ENCODE results near the gene ARID3A. TPM values are rescaled to one million over a fixed set of nuclear protein-coding genes. Genes with fewer than 3 reads are reported as not detected.

The ARID3A gene
- total and polyA plus RNA-seq, 2 of the 13 experiments (the other 11 are each of a cell fraction or from before 2014, with no cell fraction given): 71.3 to 77.9 TPM

- TF ChIP-seq GATAD1 (CRISPR knock-in tag; IDR thresholded peaks at IDR 0.05): no peak
- peak; percentile 36; the same call in 1 of the 2 replicates for TF ChIP-seq ZNF800 (CRISPR knock-in tag; IDR thresholded peaks at IDR 0.05)
- TF ChIP-seq, protein P1, sequence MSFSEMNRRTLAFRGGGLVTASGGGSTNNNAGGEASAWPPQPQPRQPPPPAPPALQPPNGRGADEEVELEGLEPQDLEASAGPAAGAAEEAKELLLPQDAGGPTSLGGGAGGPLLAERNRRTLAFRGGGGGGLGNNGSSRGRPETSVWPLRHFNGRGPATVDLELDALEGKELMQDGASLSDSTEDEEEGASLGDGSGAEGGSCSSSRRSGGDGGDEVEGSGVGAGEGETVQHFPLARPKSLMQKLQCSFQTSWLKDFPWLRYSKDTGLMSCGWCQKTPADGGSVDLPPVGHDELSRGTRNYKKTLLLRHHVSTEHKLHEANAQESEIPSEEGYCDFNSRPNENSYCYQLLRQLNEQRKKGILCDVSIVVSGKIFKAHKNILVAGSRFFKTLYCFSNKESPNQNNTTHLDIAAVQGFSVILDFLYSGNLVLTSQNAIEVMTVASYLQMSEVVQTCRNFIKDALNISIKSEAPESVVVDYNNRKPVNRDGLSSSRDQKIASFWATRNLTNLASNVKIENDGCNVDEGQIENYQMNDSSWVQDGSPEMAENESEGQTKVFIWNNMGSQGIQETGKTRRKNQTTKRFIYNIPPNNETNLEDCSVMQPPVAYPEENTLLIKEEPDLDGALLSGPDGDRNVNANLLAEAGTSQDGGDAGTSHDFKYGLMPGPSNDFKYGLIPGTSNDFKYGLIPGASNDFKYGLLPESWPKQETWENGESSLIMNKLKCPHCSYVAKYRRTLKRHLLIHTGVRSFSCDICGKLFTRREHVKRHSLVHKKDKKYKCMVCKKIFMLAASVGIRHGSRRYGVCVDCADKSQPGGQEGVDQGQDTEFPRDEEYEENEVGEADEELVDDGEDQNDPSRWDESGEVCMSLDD (CRISPR knock-in tag; IDR thresholded peaks at IDR 0.05; ENCODE audit: borderline replicate concordance): no peak
- TF ChIP-seq ZEB1 (IDR thresholded peaks at IDR 0.05; ENCODE audit: insufficient replicate concordance, low read depth): no peak
- TF ChIP-seq ZBTB25 (CRISPR knock-in tag; IDR thresholded peaks at IDR 0.05): no peak
- peak; percentile 42 for TF ChIP-seq SAP130 (CRISPR knock-in tag; IDR thresholded peaks at IDR 0.05; ENCODE audit: low read depth)
- no peak for TF ChIP-seq CREB3 (CRISPR knock-in tag; IDR thresholded peaks at IDR 0.05)
- TF ChIP-seq CAMTA2 (CRISPR knock-in tag; IDR thresholded peaks at IDR 0.05; ENCODE audit: borderline replicate concordance): no peak
- no peak for TF ChIP-seq NR1H2 (CRISPR knock-in tag; IDR thresholded peaks at IDR 0.05; ENCODE audit: borderline replicate concordance, low read depth)
- no peak for TF ChIP-seq ASH2L (IDR thresholded peaks at IDR 0.05; ENCODE audit: insufficient read length, low read depth, low read length)
- TF ChIP-seq ZBTB38 (CRISPR knock-in tag; IDR thresholded peaks at IDR 0.05): 0 out of 2 replicates have a peak, but pooled peaks have one; percentile 45
- TF ChIP-seq, protein P2, sequence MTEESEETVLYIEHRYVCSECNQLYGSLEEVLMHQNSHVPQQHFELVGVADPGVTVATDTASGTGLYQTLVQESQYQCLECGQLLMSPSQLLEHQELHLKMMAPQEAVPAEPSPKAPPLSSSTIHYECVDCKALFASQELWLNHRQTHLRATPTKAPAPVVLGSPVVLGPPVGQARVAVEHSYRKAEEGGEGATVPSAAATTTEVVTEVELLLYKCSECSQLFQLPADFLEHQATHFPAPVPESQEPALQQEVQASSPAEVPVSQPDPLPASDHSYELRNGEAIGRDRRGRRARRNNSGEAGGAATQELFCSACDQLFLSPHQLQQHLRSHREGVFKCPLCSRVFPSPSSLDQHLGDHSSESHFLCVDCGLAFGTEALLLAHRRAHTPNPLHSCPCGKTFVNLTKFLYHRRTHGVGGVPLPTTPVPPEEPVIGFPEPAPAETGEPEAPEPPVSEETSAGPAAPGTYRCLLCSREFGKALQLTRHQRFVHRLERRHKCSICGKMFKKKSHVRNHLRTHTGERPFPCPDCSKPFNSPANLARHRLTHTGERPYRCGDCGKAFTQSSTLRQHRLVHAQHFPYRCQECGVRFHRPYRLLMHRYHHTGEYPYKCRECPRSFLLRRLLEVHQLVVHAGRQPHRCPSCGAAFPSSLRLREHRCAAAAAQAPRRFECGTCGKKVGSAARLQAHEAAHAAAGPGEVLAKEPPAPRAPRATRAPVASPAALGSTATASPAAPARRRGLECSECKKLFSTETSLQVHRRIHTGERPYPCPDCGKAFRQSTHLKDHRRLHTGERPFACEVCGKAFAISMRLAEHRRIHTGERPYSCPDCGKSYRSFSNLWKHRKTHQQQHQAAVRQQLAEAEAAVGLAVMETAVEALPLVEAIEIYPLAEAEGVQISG (CRISPR knock-in tag; IDR thresholded peaks at IDR 0.05): 0 out of 2 replicates have a peak, but pooled peaks have one; percentile 14
- peak; percentile 45; the same call in 1 of the 2 replicates for TF ChIP-seq KDM2A (CRISPR knock-in tag; IDR thresholded peaks at IDR 0.05; ENCODE audit: borderline replicate concordance, low read depth)
- no peak for TF ChIP-seq ZSCAN29 (CRISPR knock-in tag; conservative IDR thresholded peaks at IDR 0.05)
- no peak for TF ChIP-seq SOX5 (CRISPR knock-in tag; IDR thresholded peaks at IDR 0.05; ENCODE audit: borderline replicate concordance)
- no peak for TF ChIP-seq ZNF782 (CRISPR knock-in tag; IDR thresholded peaks at IDR 0.05; ENCODE audit: borderline replicate concordance)
- TF ChIP-seq HOXA5 (CRISPR knock-in tag; IDR thresholded peaks at IDR 0.05): no peak
- TF ChIP-seq CREM (IDR thresholded peaks at IDR 0.05): no peak
- TF ChIP-seq CREM (CRISPR knock-in tag; IDR thresholded peaks at IDR 0.05): no peak
- TF ChIP-seq KLF11 (CRISPR knock-in tag; IDR thresholded peaks at IDR 0.05): no peak
Observed at GRCh38 chr19:1000095-1000494, 74.3 kb downstream of the ARID3A start, which contains the start of gene GRIN3B (continued).

All from HepG2 (cell line).